ENCODE measurements around the gene CDH26. TPM values are rescaled to one million over a fixed set of nuclear protein-coding genes. Genes with fewer than 3 reads are reported as not detected.

Gene CDH26
- total RNA-seq, 1 experiment from 2014 or later = 1.0 TPM

DNA sequence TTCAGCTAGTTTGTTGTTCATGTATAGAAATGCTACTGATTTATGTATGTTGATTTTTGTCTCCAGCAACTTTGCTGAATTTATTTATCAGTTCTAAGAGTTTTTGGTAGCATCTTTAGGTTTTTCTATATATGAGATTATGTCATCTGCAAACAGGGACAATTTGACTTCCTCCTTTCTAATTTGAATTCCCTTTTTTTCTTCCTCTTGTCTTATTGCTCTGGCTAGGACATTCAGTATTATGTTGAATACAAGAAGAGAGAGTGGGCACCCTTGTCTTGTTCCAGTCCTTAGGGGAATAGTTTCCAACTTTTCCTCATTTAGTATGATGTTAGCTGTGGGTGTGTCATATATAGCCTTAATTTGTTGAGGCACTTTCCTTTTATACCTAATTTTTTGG is 58.2 kb downstream of the CDH26 start (continued):
- no peak for TF ChIP-seq NFYB (CRISPR knock-in tag; conservative IDR thresholded peaks at IDR 0.05; ENCODE audit: low read depth)
- no peak for TF ChIP-seq MXD4 (CRISPR knock-in tag; IDR thresholded peaks at IDR 0.05; ENCODE audit: borderline replicate concordance)
- TF ChIP-seq, protein P1, sequence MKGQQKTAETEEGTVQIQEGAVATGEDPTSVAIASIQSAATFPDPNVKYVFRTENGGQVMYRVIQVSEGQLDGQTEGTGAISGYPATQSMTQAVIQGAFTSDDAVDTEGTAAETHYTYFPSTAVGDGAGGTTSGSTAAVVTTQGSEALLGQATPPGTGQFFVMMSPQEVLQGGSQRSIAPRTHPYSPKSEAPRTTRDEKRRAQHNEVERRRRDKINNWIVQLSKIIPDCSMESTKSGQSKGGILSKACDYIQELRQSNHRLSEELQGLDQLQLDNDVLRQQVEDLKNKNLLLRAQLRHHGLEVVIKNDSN (CRISPR knock-in tag; IDR thresholded peaks at IDR 0.05) = no peak
- TF ChIP-seq ZNF232 (CRISPR knock-in tag; IDR thresholded peaks at IDR 0.05) = no peak
- no peak for TF ChIP-seq ZNF671 (CRISPR knock-in tag; IDR thresholded peaks at IDR 0.05)
- no peak for TF ChIP-seq NR1H2 (CRISPR knock-in tag; IDR thresholded peaks at IDR 0.05)
- TF ChIP-seq ATF1 (CRISPR knock-in tag; IDR thresholded peaks at IDR 0.05) = no peak
- TF ChIP-seq IRF2 (CRISPR knock-in tag; IDR thresholded peaks at IDR 0.05; ENCODE audit: borderline replicate concordance, low read depth) = no peak
- TF ChIP-seq PRRX2 (CRISPR knock-in tag; IDR thresholded peaks at IDR 0.05) = no peak
- TF ChIP-seq, protein P2, sequence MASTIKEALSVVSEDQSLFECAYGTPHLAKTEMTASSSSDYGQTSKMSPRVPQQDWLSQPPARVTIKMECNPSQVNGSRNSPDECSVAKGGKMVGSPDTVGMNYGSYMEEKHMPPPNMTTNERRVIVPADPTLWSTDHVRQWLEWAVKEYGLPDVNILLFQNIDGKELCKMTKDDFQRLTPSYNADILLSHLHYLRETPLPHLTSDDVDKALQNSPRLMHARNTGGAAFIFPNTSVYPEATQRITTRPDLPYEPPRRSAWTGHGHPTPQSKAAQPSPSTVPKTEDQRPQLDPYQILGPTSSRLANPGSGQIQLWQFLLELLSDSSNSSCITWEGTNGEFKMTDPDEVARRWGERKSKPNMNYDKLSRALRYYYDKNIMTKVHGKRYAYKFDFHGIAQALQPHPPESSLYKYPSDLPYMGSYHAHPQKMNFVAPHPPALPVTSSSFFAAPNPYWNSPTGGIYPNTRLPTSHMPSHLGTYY (CRISPR knock-in tag; IDR thresholded peaks at IDR 0.05) = no peak
- no peak for TF ChIP-seq OVOL2 (CRISPR knock-in tag; IDR thresholded peaks at IDR 0.05; ENCODE audit: borderline replicate concordance)
- TF ChIP-seq GRHL2 (CRISPR knock-in tag; IDR thresholded peaks at IDR 0.05; ENCODE audit: insufficient replicate concordance, severe bottlenecking) = no peak
- TF ChIP-seq, protein P3, sequence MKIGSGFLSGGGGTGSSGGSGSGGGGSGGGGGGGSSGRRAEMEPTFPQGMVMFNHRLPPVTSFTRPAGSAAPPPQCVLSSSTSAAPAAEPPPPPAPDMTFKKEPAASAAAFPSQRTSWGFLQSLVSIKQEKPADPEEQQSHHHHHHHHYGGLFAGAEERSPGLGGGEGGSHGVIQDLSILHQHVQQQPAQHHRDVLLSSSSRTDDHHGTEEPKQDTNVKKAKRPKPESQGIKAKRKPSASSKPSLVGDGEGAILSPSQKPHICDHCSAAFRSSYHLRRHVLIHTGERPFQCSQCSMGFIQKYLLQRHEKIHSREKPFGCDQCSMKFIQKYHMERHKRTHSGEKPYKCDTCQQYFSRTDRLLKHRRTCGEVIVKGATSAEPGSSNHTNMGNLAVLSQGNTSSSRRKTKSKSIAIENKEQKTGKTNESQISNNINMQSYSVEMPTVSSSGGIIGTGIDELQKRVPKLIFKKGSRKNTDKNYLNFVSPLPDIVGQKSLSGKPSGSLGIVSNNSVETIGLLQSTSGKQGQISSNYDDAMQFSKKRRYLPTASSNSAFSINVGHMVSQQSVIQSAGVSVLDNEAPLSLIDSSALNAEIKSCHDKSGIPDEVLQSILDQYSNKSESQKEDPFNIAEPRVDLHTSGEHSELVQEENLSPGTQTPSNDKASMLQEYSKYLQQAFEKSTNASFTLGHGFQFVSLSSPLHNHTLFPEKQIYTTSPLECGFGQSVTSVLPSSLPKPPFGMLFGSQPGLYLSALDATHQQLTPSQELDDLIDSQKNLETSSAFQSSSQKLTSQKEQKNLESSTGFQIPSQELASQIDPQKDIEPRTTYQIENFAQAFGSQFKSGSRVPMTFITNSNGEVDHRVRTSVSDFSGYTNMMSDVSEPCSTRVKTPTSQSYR (CRISPR knock-in tag; IDR thresholded peaks at IDR 0.05) = no peak

DNA sequence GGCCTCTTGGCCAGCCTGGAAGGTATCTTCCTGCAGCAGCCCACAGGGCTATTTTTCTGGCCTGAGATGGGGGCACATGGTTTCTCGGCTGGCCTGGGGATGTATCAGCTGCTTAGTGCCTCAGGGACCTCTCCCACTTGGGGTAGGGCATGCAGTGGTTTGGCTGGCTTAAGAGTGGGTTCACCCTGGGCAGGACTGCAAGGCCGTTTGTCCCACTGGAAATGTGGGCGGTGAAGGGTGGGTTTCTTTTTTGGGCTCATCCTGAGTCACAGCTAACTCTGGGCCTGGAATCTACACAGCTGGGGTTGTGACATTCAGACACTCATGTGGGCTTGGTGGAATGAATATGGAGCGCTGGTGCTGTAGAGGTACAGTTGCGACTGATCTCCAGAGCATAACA is 62.0 kb downstream of the CDH26 start:
- ChIA-PET CTCF (interaction anchor here (1.0 kb wide), 1 partner anchor 10 kb away, joined by 3 read pairs; no protein-coding TSS in a partner anchor), POLR2A (no interaction called here)
- H3K27me3 Mint-ChIP-seq (ENCODE audit: low read depth) = peaks cover 41% of the 10 kb centered on the region
- TF ChIP-seq, protein P4, sequence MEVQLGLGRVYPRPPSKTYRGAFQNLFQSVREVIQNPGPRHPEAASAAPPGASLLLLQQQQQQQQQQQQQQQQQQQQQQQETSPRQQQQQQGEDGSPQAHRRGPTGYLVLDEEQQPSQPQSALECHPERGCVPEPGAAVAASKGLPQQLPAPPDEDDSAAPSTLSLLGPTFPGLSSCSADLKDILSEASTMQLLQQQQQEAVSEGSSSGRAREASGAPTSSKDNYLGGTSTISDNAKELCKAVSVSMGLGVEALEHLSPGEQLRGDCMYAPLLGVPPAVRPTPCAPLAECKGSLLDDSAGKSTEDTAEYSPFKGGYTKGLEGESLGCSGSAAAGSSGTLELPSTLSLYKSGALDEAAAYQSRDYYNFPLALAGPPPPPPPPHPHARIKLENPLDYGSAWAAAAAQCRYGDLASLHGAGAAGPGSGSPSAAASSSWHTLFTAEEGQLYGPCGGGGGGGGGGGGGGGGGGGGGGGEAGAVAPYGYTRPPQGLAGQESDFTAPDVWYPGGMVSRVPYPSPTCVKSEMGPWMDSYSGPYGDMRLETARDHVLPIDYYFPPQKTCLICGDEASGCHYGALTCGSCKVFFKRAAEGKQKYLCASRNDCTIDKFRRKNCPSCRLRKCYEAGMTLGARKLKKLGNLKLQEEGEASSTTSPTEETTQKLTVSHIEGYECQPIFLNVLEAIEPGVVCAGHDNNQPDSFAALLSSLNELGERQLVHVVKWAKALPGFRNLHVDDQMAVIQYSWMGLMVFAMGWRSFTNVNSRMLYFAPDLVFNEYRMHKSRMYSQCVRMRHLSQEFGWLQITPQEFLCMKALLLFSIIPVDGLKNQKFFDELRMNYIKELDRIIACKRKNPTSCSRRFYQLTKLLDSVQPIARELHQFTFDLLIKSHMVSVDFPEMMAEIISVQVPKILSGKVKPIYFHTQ (CRISPR knock-in tag; IDR thresholded peaks at IDR 0.05) = no peak
- TF ChIP-seq, protein P5, sequence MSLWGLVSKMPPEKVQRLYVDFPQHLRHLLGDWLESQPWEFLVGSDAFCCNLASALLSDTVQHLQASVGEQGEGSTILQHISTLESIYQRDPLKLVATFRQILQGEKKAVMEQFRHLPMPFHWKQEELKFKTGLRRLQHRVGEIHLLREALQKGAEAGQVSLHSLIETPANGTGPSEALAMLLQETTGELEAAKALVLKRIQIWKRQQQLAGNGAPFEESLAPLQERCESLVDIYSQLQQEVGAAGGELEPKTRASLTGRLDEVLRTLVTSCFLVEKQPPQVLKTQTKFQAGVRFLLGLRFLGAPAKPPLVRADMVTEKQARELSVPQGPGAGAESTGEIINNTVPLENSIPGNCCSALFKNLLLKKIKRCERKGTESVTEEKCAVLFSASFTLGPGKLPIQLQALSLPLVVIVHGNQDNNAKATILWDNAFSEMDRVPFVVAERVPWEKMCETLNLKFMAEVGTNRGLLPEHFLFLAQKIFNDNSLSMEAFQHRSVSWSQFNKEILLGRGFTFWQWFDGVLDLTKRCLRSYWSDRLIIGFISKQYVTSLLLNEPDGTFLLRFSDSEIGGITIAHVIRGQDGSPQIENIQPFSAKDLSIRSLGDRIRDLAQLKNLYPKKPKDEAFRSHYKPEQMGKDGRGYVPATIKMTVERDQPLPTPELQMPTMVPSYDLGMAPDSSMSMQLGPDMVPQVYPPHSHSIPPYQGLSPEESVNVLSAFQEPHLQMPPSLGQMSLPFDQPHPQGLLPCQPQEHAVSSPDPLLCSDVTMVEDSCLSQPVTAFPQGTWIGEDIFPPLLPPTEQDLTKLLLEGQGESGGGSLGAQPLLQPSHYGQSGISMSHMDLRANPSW (CRISPR knock-in tag; conservative IDR thresholded peaks at IDR 0.05; ENCODE audit: low read depth) = no peak
- no peak for TF ChIP-seq NFYB (CRISPR knock-in tag; conservative IDR thresholded peaks at IDR 0.05; ENCODE audit: low read depth)
- TF ChIP-seq, protein P6, sequence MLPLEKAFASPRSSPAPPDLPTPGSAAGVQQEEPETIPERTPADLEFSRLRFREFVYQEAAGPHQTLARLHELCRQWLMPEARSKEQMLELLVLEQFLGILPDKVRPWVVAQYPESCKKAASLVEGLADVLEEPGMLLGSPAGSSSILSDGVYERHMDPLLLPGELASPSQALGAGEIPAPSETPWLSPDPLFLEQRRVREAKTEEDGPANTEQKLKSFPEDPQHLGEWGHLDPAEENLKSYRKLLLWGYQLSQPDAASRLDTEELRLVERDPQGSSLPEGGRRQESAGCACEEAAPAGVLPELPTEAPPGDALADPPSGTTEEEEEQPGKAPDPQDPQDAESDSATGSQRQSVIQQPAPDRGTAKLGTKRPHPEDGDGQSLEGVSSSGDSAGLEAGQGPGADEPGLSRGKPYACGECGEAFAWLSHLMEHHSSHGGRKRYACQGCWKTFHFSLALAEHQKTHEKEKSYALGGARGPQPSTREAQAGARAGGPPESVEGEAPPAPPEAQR (CRISPR knock-in tag; IDR thresholded peaks at IDR 0.05) = no peak
- no peak for TF ChIP-seq ESRRA (CRISPR knock-in tag; IDR thresholded peaks at IDR 0.05; ENCODE audit: borderline replicate concordance)
- TF ChIP-seq TEAD4 (CRISPR knock-in tag; IDR thresholded peaks at IDR 0.05) = no peak
- TF ChIP-seq SMAD3 (CRISPR knock-in tag; IDR thresholded peaks at IDR 0.05; ENCODE audit: borderline replicate concordance) = no peak
- TF ChIP-seq JAZF1 (CRISPR knock-in tag; IDR thresholded peaks at IDR 0.05) = no peak
- no peak for TF ChIP-seq NR1H2 (CRISPR knock-in tag; IDR thresholded peaks at IDR 0.05)
- TF ChIP-seq, protein P7, sequence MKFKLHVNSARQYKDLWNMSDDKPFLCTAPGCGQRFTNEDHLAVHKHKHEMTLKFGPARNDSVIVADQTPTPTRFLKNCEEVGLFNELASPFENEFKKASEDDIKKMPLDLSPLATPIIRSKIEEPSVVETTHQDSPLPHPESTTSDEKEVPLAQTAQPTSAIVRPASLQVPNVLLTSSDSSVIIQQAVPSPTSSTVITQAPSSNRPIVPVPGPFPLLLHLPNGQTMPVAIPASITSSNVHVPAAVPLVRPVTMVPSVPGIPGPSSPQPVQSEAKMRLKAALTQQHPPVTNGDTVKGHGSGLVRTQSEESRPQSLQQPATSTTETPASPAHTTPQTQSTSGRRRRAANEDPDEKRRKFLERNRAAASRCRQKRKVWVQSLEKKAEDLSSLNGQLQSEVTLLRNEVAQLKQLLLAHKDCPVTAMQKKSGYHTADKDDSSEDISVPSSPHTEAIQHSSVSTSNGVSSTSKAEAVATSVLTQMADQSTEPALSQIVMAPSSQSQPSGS (CRISPR knock-in tag; IDR thresholded peaks at IDR 0.05; ENCODE audit: borderline replicate concordance, low read depth) = no peak
- TF ChIP-seq, protein P8, sequence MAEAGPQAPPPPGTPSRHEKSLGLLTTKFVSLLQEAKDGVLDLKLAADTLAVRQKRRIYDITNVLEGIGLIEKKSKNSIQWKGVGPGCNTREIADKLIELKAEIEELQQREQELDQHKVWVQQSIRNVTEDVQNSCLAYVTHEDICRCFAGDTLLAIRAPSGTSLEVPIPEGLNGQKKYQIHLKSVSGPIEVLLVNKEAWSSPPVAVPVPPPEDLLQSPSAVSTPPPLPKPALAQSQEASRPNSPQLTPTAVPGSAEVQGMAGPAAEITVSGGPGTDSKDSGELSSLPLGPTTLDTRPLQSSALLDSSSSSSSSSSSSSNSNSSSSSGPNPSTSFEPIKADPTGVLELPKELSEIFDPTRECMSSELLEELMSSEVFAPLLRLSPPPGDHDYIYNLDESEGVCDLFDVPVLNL (CRISPR knock-in tag; IDR thresholded peaks at IDR 0.05; ENCODE audit: borderline replicate concordance, low read depth) = no peak
- no peak overlapping the region for H3K27ac Mint-ChIP-seq
- H3K4me3 Mint-ChIP-seq = no peak overlapping the region
- no peaks in the 10 kb centered on the region for H3K4me1 Mint-ChIP-seq
- 0 out of 2 replicates have a peak, but pooled peaks cover 4% of the 10 kb centered on the region for H3K36me3 Mint-ChIP-seq
- peaks cover 23% of the 10 kb centered on the region for H3K9me3 Mint-ChIP-seq
- ATAC-seq (no peak), DNase-seq (ENCODE audit: low spot score) (no peak)

All from WTC11 (cell line).